ENCODE results near the gene MXRA8.
A peak's percentile ranks its signal among the peaks of the same experiment; 100 is the strongest.
"Not testable (repeated sequence)": the region's sequence is repeated elsewhere in the genome, so short reads cannot be mapped to it uniquely, and the experiment has no call there.

Gene MXRA8

GRCh38 chr1:1390675-1391074 is 32.3 kb upstream of the MXRA8 start:
- no peak for DNase-seq

DNA sequence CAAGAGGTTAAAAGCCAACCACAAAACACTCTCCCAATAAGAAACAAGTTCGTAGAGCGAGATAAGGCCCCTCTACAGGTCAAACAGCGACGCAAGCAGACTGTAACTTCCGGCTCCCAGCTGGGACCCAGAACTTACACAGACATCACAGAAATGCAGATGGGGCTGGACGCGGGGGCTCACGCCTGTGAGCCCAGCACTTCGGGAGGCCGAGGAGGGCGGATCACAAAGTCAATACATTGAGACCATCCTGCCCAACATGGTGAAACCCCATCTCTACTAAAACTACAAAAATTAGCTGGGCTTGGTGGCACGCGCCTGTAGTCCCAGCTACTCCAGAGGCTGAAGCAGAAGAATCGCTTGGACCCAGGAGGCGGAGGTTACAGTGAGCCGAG is 29.7 kb upstream of the MXRA8 start:
- DNase-seq = no peak

DNA sequence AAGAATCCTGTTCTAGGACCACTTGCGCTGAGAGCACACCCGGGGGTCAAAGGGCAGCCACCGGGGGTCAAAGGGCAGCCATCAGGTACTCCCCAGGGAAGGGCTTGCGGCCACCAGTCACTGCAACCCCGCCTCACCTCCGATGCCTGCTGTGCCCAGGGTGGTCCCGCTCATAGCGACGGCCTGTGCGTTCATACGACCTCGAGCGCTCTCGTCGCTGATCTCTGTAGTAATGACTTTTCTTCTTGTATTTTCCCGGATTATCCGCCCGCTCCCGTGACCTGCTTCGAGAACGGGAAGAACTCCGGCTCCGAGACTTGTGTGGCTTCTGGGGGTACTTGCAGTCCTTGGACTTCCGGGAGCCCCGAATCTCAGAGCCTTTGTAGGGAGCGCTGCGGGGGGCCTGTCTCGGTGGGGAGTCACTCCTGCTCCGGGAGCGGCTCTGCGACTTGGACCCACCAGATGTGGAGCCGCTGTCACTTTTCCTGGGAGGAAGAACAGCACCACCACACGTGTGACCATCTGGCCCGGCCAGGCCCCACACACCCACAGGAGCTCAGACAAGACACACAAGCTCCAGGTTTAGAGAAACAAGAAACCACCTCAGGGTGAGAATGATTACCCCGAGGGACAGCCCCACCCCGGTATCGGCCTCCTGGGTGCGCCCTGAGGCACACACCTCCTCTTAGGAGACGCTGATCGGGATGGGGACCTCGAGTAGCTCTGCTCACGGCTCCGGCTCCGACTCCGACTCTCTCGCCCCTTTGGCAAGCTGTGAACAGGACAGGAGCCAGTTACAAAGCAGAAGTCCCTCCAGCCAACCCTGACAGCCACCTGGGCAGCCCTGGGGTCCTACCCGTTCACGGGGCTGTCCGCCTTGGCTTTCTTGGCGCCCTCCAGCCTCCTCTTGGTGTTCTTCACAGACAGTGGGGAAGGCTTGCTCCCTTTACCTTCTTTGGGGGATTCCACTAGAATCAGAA is 29.0 kb upstream of the MXRA8 start:
- no peak for DNase-seq

DNA sequence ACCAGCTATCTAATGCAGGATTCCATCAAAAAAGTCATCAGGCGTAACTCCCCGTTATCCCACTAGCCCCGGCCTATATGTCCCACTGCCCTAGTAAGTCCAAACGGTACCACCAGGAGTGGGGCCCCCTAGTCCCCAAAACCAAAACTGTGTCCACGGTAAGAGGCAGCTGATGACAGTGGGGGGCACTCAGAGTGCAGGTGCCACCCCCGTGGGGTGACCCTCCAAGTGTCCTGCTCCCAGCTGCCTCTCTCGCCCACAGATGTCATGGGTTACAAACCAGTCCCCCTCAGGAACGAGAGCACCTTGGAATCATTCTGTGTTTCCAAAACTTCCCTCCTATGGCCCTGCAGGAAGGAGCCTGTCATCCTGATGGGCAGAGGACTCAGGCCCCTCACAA is 27.6 kb upstream of the MXRA8 start:
- DNase-seq = no peak

DNA sequence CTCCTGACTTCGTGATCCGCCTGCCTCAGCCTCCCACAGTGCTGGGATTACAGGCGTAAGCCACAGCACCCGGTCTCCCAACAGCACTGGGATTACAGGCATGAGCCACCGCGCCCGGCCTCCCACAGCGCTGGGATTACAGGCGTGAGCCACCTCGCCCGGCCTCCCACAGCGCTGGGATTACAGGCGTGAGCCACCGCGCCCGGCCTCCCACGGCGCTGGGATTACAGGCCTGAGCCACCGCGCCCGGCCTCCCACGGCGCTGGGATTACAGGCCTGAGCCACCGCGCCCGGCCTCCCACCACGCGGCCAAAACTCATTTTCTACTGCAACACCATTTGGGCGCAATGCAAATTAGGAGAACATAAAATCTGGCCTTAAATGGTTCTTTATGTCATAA is 27.0 kb upstream of the MXRA8 start:
- DNase-seq = not testable (repeated sequence)

GRCh38 chr1:1381294-1381693 is 22.9 kb upstream of the MXRA8 start:
- no peak for DNase-seq

DNA sequence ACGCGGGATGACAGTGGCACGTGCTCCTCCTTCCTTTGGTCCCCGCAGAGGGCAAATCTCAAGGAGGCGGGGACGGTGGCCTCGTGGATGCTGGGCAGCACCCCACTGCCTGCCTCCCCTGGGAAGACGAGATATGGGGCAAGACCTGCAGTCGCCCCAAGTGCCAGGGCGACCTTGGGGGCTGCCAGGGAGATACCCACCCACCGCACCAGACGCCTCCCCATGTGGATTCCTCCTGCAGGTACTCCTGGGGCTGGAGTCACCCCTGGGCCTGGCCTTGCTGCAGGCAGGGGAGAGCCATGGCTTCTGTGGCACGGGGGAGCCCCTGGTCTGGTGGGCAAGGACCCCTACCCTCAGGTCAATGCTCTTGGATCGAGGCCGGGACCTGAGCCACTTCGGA is 22.5 kb upstream of the MXRA8 start:
- no peak for DNase-seq

- DNase-seq = no peak
These were observed 19.3 kb upstream of the MXRA8 start for GRCh38 chr1:1377540-1378205.

- no peak for DNase-seq
These were observed 18.3 kb upstream of the MXRA8 start for GRCh38 chr1:1376551-1377226.

DNA sequence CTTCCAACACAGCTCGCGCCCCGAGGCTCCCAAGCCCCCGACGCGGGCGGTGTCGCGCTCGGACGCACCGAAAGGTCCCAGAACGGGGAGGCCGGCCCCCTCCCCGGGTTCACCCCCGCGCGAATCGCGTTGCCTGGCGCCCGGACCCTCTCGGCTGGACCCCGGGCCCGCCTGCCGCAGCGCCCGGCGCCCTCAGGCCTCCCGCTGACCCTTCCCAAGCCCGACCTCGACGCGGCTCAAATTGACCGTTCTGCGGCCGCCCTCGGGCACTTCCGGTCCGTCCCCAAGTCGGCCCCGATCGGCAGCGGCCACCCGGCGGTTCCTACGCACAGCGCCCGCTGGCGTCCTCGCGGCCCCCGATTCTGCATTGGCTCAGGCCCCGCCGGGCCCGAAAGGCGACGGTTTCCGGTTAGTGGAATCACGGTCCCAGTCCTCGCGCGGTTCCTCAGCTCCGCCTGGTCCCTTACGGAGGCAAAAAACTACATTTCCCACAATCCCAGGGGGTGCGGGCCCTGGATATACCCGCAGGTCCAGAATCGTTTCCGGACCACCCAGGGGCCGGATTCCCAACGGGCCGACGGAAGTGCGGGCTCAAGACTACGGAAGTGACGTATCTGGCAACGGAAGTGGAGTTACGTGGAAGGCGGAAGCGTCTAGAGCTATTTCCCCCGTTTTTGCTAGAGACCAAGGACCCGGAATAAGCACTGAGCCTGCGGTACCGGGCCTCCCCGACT is 16.7 kb upstream of the MXRA8 start, which contains the start of gene AURKAIP1:
TSS of gene AURKAIP1 (minus strand) at position 279 of the 734 bp plus-strand sequence. CDS start 451 bp downstream, outside the sequence.
- peak; percentile 96 for DNase-seq

DNA sequence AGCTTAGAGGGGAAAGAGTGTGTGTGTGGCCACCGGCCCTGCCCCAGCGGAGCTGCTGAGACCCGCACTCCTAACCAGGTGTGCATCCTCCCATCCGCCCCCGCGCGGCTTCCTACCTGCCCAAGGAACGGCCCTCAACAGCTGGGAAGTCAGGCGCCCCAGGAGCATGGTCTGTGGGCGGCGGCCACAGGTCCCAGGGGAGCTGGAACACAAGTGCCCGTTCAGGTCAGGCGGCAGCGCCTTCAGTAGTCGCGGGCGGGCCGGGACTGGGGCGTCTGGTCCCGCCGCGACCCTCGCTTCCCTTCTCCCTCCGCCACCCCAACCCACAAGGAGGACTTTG is 16.2 kb upstream of the MXRA8 start:
- peak; percentile 15 for DNase-seq

- DNase-seq = no peak
These were observed 15.6 kb upstream of the MXRA8 start for GRCh38 chr1:1373815-1374588.

DNA sequence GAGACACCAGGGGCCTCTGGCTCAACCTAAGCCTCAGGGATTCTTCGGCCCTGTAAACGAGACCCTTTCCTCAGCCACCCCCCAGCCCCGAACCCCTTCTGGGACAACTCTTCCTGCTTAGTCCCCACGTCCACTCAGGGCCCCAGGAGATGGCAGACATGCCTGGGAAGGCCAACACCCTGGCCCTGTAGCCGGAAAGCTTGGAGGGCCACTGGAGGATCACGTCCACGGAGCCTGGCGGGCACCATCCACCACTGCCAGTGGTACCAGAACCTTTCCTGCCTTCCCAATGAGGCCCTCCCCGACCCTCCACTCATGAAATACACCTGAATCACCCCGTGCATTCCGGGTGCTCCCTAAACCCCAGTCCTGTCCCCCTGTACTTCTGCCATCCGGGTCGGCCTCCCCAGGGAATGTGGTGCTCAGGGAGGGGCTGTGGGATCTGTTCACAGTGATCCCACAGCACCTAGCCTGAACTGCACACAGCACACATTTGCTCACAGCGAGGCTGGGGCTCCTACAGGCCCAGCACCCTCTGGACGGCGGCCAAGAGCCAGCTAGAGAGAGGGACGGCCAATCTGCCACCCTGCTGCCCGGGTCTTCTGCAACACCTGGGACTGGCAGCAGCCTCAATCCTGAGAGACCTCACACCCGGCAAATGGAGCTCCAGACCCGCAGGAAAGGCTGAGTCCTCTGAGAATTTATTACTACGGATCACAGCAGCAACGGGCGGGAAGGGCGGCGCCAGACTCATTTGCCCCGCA is 14.9 kb upstream of the MXRA8 start:
- DNase-seq = no peak

- peak; percentile 80 for DNase-seq
These were observed 13.7 kb upstream of the MXRA8 start for GRCh38 chr1:1371746-1372711.

- DNase-seq = peak; percentile 42
These were observed 13.0 kb upstream of the MXRA8 start for GRCh38 chr1:1371364-1371745.

- no peak for DNase-seq
These were observed 12.5 kb upstream of the MXRA8 start for GRCh38 chr1:1370771-1371300.

- not testable (repeated sequence) for DNase-seq
These were observed 11.7 kb upstream of the MXRA8 start for GRCh38 chr1:1370094-1370493.

DNA sequence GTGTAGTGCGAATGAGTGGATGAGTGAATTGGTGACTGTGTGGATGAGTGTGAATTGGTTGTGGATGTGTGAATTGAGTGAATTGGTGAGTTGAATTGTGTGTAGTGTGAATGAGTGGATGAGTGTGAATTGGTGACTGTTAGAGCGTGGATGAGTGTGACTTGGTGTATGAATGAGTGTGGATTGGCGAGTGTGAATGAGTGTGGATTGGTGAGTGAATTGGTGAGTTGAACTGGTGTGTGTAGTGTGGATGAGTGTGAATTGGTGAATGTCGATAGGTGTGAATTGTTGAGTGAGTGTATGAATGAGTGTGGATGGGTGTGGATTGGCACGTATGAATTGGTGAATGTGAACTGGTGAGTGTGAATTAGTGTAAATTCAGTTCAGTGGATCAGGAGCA is 9.0 kb upstream of the MXRA8 start:
- no peak for DNase-seq

GRCh38 chr1:1366699-1367066 is 8.3 kb upstream of the MXRA8 start:
- DNase-seq = no peak
